ENCODE data around the gene ZNF740. TPM values are rescaled to one million over a fixed set of nuclear protein-coding genes. Genes with fewer than 3 reads are reported as not detected.
"Not testable (repeated sequence)": the region's sequence is repeated elsewhere in the genome, so short reads cannot be mapped to it uniquely, and the experiment has no call there.

Gene ZNF740
- total and polyA plus RNA-seq, 2 of the 8 experiments (the other 6 are each of a cell fraction or from before 2014, with no cell fraction given): 8.2 to 40.0 TPM

- H3K4me2 ChIP-seq (ENCODE audit: insufficient read depth in 1 of 2, low read depth in 2 of 2, low read length in 2 of 2); POLR2A ChIA-PET (ENCODE audit: partially characterized antibody): not testable (repeated sequence)
- CTCF ChIA-PET (ENCODE audit: partially characterized antibody): interaction anchor here (0.7 to 3.9 kb wide), 5 partner anchors 17 to 66 kb away, joined by 3 to 21 read pairs (median 4); no protein-coding TSS in a partner anchor
Observed at GRCh38 chr12:53177447-53177846, 3.1 kb upstream of the ZNF740 start.

GRCh38 chr12:53178803-53179202, 1.7 kb upstream of the ZNF740 start:
- H2BK5ac ChIP-seq (ENCODE audit: low read depth, low read length); H3K9ac ChIP-seq (replicated peaks in 1 of 4; ENCODE audit: extremely low read depth in 1 of 4, low read depth in 3 of 4, low read length in 3 of 4); H3K27ac ChIP-seq (ENCODE audit: low read depth, low read length); H2BK12ac ChIP-seq (ENCODE audit: low read depth, low read length); FAIRE-seq; H3K4me3 ChIP-seq (ENCODE audit: extremely low read depth in 1 of 4, insufficient read depth in 2 of 4, low read depth in 3 of 4, low read length in 4 of 4); H3K4ac ChIP-seq (replicated peaks; ENCODE audit: insufficient read length, low read depth, low read length); H3K14ac ChIP-seq (ENCODE audit: insufficient read length); H3K18ac ChIP-seq (ENCODE audit: extremely low read depth, low read length); POLR2A ChIA-PET (ENCODE audit: partially characterized antibody); H3K79me1 ChIP-seq (ENCODE audit: low read depth, low read length); H2AFZ ChIP-seq (ENCODE audit: low read length); H2BK120ac ChIP-seq (replicated peaks; ENCODE audit: low read depth, low read length); H4K91ac ChIP-seq (replicated peaks; ENCODE audit: insufficient read length, low read length); DNase-seq (ENCODE audit: low read depth in 1 of 2, low spot score in 2 of 2); H4K20me1 ChIP-seq (replicated peaks in 1 of 2; ENCODE audit: control insufficient read depth in 1 of 2, insufficient read depth in 2 of 2, low read length in 2 of 2); H3K4me2 ChIP-seq (ENCODE audit: insufficient read depth in 1 of 2, low read depth in 2 of 2, low read length in 2 of 2); H3K23me2 ChIP-seq (ENCODE audit: low read depth, low read length); H4K5ac ChIP-seq (ENCODE audit: insufficient read length, low read depth, low read length); H3K23ac ChIP-seq (ENCODE audit: insufficient read length); H2AK5ac ChIP-seq (ENCODE audit: low read depth, low read length); H2BK20ac ChIP-seq (ENCODE audit: low read length); H2BK15ac ChIP-seq (ENCODE audit: low read length); H4K8ac ChIP-seq (ENCODE audit: extremely low read depth, insufficient read depth, low read length); H3K9me3 ChIP-seq (ENCODE audit: insufficient read depth in 2 of 2, low read depth in 1 of 2, low read length in 1 of 2); H3K56ac ChIP-seq (replicated peaks; ENCODE audit: insufficient read length, low read depth, low read length): not testable (repeated sequence)
- WGBS, 2 experiments (ENCODE audit: extremely low coverage in 1 of 2, insufficient coverage in 1 of 2, insufficient read length in 1 of 2, insufficient replicate concordance in 2 of 2, low coverage in 1 of 2, low lambda C conversion rate in 2 of 2, missing lambda C conversion rate in 1 of 2): 92% methylated on average over 14 of the region's 14 CpGs; no CpG with 5 or more reads in 1 of the 2 experiments
- H3K4me1 ChIP-seq (replicated peaks in 1 of 4; ENCODE audit: control insufficient read depth in 3 of 4, insufficient read depth in 4 of 4, low read length in 3 of 4): peaks cover 2 to 11% (median 7%) of the 10 kb centered on the region in 4 experiments; a peak in 6 of 7 replicates
- CTCF ChIA-PET (ENCODE audit: partially characterized antibody): interaction anchor here (0.7 to 5.2 kb wide), 4 partner anchors 13 to 116 kb away, joined by 4 to 44 read pairs (median 24); no protein-coding TSS in a partner anchor
- H3K36me3 ChIP-seq (ENCODE audit: control insufficient read depth in 2 of 4, insufficient read depth in 4 of 4, low read length in 3 of 4): peaks cover 5 to 16% (median 10%) of the 10 kb centered on the region in 4 experiments; a peak in 7 of 8 replicates
- H3K79me2 ChIP-seq (ENCODE audit: control insufficient read depth in 1 of 2, insufficient read depth in 2 of 2, low read length in 2 of 2): peaks cover 0 to 11% of the 10 kb centered on the region in 2 experiments; a peak in 2 of 4 replicates
- H3K27me3 ChIP-seq (replicated peaks in 1 of 4; ENCODE audit: control insufficient read depth in 3 of 4, extremely low read depth in 1 of 4, insufficient read depth in 3 of 4, low read length in 3 of 4): peaks cover 8 to 49% (median 30%) of the 10 kb centered on the region in 4 experiments

More at GRCh38 chr12:53177447-53177846, 3.1 kb upstream of the ZNF740 start:
- not testable (repeated sequence) for H2BK5ac ChIP-seq (ENCODE audit: low read depth, low read length); H3K18ac ChIP-seq (ENCODE audit: extremely low read depth, low read length); FAIRE-seq; H3K23me2 ChIP-seq (ENCODE audit: low read depth, low read length); H3K9me3 ChIP-seq (ENCODE audit: insufficient read depth in 2 of 2, low read depth in 1 of 2, low read length in 1 of 2); H3K4ac ChIP-seq (replicated peaks; ENCODE audit: insufficient read length, low read depth, low read length); H3K56ac ChIP-seq (replicated peaks; ENCODE audit: insufficient read length, low read depth, low read length); H3K9ac ChIP-seq (replicated peaks in 1 of 4; ENCODE audit: extremely low read depth in 1 of 4, low read depth in 3 of 4, low read length in 3 of 4); H2AFZ ChIP-seq (ENCODE audit: low read length); H3K79me1 ChIP-seq (ENCODE audit: low read depth, low read length); H3K79me2 ChIP-seq (ENCODE audit: control insufficient read depth in 1 of 2, insufficient read depth in 2 of 2, low read length in 2 of 2); H2BK15ac ChIP-seq (ENCODE audit: low read length); H4K91ac ChIP-seq (replicated peaks; ENCODE audit: insufficient read length, low read length); H2BK120ac ChIP-seq (replicated peaks; ENCODE audit: low read depth, low read length); H3K36me3 ChIP-seq (ENCODE audit: control insufficient read depth in 2 of 4, insufficient read depth in 4 of 4, low read length in 3 of 4); H4K20me1 ChIP-seq (replicated peaks in 1 of 2; ENCODE audit: control insufficient read depth in 1 of 2, insufficient read depth in 2 of 2, low read length in 2 of 2); H4K8ac ChIP-seq (ENCODE audit: extremely low read depth, insufficient read depth, low read length); H4K5ac ChIP-seq (ENCODE audit: insufficient read length, low read depth, low read length); H3K4me3 ChIP-seq (ENCODE audit: extremely low read depth in 1 of 4, insufficient read depth in 2 of 4, low read depth in 3 of 4, low read length in 4 of 4); DNase-seq (ENCODE audit: low read depth in 1 of 2, low spot score in 2 of 2); H2BK12ac ChIP-seq (ENCODE audit: low read depth, low read length); H3K27ac ChIP-seq (ENCODE audit: low read depth, low read length); H3K14ac ChIP-seq (ENCODE audit: insufficient read length); H2BK20ac ChIP-seq (ENCODE audit: low read length); H2AK5ac ChIP-seq (ENCODE audit: low read depth, low read length); H3K23ac ChIP-seq (ENCODE audit: insufficient read length)
- H3K27me3 ChIP-seq (replicated peaks in 1 of 4; ENCODE audit: control insufficient read depth in 3 of 4, extremely low read depth in 1 of 4, insufficient read depth in 3 of 4, low read length in 3 of 4): peaks cover 14 to 62% (median 43%) of the 10 kb centered on the region in 4 experiments
- peaks cover 2 to 11% (median 7%) of the 10 kb centered on the region in 4 experiments; a peak in 6 of 7 replicates for H3K4me1 ChIP-seq (replicated peaks in 1 of 4; ENCODE audit: control insufficient read depth in 3 of 4, insufficient read depth in 4 of 4, low read length in 3 of 4)
- 87% methylated on average over 6 of the region's 6 CpGs; no CpG with 5 or more reads in 1 of the 2 experiments for WGBS, 2 experiments (ENCODE audit: extremely low coverage in 1 of 2, insufficient coverage in 1 of 2, insufficient read length in 1 of 2, insufficient replicate concordance in 2 of 2, low coverage in 1 of 2, low lambda C conversion rate in 2 of 2, missing lambda C conversion rate in 1 of 2)
